GM23248 (cell line): ENCODE measurements around the gene FDXACB1. TPM values are rescaled to one million over a fixed set of nuclear protein-coding genes. Genes with fewer than 3 reads are reported as not detected.

ENCODE experiments used
- DNase-seq: peaks from one replicate; pipeline ENCODE4 v3.0.0-alpha.2; 2015
- H2AFZ ChIP-seq: fragments of 200-600 bp; sonication (generic); 2 replicates; pipeline ENCODE4 v1.6.1; 2016; ENCODE audit warnings: antibody characterized with exemption
- H3F3A ChIP-seq: fragments of 200-600 bp; sonication (generic); 2 replicates; pipeline ENCODE4 v1.6.1; 2016; ENCODE audit warnings: mild to moderate bottlenecking, antibody characterized with exemption, mixed run types; ENCODE audit not compliant: insufficient read depth
- H3K27ac ChIP-seq: fragments of 200-600 bp; sonication (generic); 2 replicates; pipeline ENCODE4 v1.5.1; 2016; ENCODE audit warnings: mild to moderate bottlenecking
- H3K27me3 ChIP-seq: fragments of 200-600 bp; sonication (generic); replicated peaks from 2 replicates; pipeline ENCODE4 v1.6.1; 2016; ENCODE audit warnings: mild to moderate bottlenecking; ENCODE audit not compliant: insufficient read depth
- H3K36me3 ChIP-seq: fragments of 200-600 bp; sonication (generic); 2 replicates; pipeline ENCODE4 v1.6.1; 2016; ENCODE audit warnings: low read depth, mild to moderate bottlenecking
- H3K4me1 ChIP-seq: fragments of 200-600 bp; sonication (generic); 2 replicates; pipeline ENCODE4 v1.6.1; 2016; ENCODE audit warnings: mild to moderate bottlenecking; ENCODE audit not compliant: insufficient read depth
- H3K4me2 ChIP-seq: fragments of 200-600 bp; sonication (generic); one replicate; pipeline ENCODE4 v1.6.1; 2016; ENCODE audit warnings: mild to moderate bottlenecking; ENCODE audit not compliant: unreplicated experiment
- H3K4me3 ChIP-seq: fragments of 200-600 bp; sonication (generic); 2 replicates; pipeline ENCODE4 v1.5.1; 2016; ENCODE audit warnings: mild to moderate bottlenecking
- H3K79me2 ChIP-seq: fragments of 200-600 bp; sonication (generic); 2 replicates; pipeline ENCODE4 v1.6.1; 2016; ENCODE audit warnings: mild to moderate bottlenecking; ENCODE audit not compliant: insufficient read depth
- H3K9ac ChIP-seq: fragments of 200-600 bp; sonication (generic); 2 replicates; pipeline ENCODE4 v1.6.1; 2016; ENCODE audit warnings: mild to moderate bottlenecking
- H3K9me2 ChIP-seq: fragments of 200-600 bp; sonication (generic); 2 replicates; pipeline ENCODE4 v1.6.1; 2016; ENCODE audit warnings: mixed run types, mild to moderate bottlenecking, moderate library complexity; ENCODE audit not compliant: insufficient read depth
- H3K9me3 ChIP-seq: fragments of 200-600 bp; sonication (generic); one replicate; pipeline ENCODE4 v1.6.1; 2017; ENCODE audit warnings: low read depth
- H4K20me1 ChIP-seq: fragments of 200-600 bp; sonication (generic); 2 replicates; pipeline ENCODE4 v1.6.0; 2016; ENCODE audit not compliant: insufficient read depth
- EZH2 ChIP-seq: fragments of 200-600 bp; sonication (generic); IDR thresholded peaks from 2 replicates; pipeline ENCODE4 v1.6.1; 2018; ENCODE audit warnings: antibody characterized with exemption, mild to moderate bottlenecking; ENCODE audit not compliant: insufficient read depth, poor library complexity, severe bottlenecking
- EZH2phosphoT487 ChIP-seq: fragments of 200-600 bp; sonication (generic); IDR thresholded peaks from 2 replicates; pipeline ENCODE4 v1.6.1; 2018; ENCODE audit warnings: antibody characterized with exemption, moderate library complexity, mild to moderate bottlenecking, low read depth; ENCODE audit not compliant: insufficient read depth
- WGBS, 2 experiments: methylation state at CpG; one replicate each; pipeline ENCODE4 v1.1.6; 2015 to 2017; ENCODE audit warnings: low lambda C conversion rate in 2 of 2, low coverage in 1 of 2; ENCODE audit errors: missing lambda C conversion rate in 2 of 2; 5-methylcytosine and 5-hydroxymethylcytosine counted together
- in situ Hi-C: fragments of 300-500 bp; cut with MboI; formaldehyde crosslinking; loops from 2 replicates; pipeline ENCODE4 v1.15.0; 2020
- polyA plus RNA-seq: library from polyadenylated mRNA; unstranded; fragments of >200 nt; fragmentation: Nextera tagmentation; extraction: Ambion mirVana; gene quantifications from 2 replicates; pipeline ENCODE4 v1.2.1, GENCODE V29; 2016
- total RNA-seq: library from RNA; depleted of rRNA; stranded (reverse); fragments of >200 nt; shearing (Covaris generic); gene quantifications from 2 replicates; pipeline ENCODE4 v1.2.3, GENCODE V29; 2014

Gene FDXACB1
- total and polyA plus RNA-seq, 2 experiments from 2014 or later, result 2.1 to 2.2 TPM

DNA sequence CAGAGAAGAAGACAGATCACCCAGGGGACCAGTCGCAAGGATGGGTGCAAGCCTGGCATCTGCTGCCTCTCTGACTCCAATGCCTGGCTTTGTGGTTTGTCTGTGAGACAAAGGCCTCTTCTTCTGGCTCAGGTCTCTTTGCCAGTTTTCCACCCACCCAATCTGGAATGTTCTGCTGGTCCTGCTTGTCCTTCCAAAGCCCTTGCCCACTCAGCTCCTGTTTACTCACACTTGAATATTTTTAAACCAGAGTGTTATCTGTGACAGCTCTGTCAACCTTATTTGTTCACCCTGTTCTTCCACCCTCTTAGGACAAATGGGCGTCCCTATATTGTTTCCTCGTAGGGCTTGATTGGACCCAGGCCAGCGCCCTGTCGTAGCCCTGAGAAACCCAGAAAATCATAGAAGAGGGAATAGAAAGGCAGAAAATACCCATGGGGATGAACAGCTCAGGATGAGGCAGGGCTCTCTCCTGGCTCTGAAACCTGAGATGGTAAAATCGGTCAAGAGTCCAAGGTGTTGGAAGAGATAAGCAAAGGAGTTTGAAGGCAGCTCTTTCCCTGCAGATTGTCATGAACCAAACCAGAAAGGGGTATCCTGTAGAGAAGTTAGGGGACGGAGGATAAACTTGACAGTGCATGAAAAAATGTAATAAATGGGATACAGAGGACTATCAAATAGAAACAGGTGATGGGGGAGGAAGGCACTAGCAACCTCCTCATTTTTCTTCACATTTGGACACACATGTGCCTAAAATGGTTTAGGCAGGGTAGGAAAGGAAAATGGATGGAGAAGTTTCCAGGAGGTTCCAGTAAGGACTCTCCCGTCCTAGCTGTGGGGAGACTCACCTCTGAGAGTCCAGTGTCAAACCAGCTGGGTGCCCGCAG is 32.0 kb upstream of the FDXACB1 start:
- Histone ChIP-seq H3K4me2 (peak overlapping the region; percentile 79), H3K9me2 (no peaks in the 10 kb centered on the region), H3K79me2 (peaks cover 31% of the 10 kb centered on the region), H3K9me3 (no peaks in the 10 kb centered on the region), H3K27ac (peak overlapping the region; percentile 95), H3K27me3 (no peaks in the 10 kb centered on the region), H2AFZ (peak overlapping the region; percentile 68; the same call in 1 of the 2 replicates), H3K4me3 (peak overlapping the region; percentile 65), H3K36me3 (0 out of 2 replicates have a peak, but pooled peaks cover 6% of the 10 kb centered on the region), H3F3A (peaks cover 49% of the 10 kb centered on the region), H3K9ac (peak overlapping the region; percentile 81), H3K4me1 (peaks cover 38% of the 10 kb centered on the region), H4K20me1 (no peaks in the 10 kb centered on the region)
- in situ Hi-C loops, result no loop called here
- peak; percentile 77 for DNase-seq
- WGBS, 2 experiments, result 22 to 23% methylated on average over 9 of the region's 9 CpGs
- TF ChIP-seq EZH2 (no peak), EZH2phosphoT487 (no peak)

DNA sequence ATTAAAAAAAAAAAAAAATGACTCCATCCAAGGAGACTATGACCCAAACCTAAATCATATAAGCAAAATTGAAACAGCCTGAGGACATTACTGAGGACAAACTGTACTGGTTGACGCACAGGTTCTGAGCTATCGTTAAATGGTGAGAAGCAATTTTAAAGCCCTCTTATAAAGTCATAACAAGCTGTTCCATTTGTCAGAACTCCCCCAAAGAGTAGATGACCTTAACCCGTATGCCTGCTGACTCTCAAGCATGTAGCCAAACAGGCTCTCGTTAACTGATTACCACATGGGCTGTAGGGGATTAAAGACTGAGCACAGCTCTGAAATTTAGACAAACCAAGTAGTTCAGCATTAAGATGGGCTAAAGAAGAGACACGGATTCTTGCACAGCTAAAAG is 30.4 kb upstream of the FDXACB1 start:
- Histone ChIP-seq H3K9ac (no peak overlapping the region), H3K79me2 (peaks cover 19% of the 10 kb centered on the region), H3K9me2 (no peaks in the 10 kb centered on the region), H4K20me1 (no peaks in the 10 kb centered on the region), H2AFZ (no peak overlapping the region), H3K4me1 (peaks cover 30% of the 10 kb centered on the region), H3K4me2 (peak overlapping the region; percentile 79), H3K27ac (peak overlapping the region; percentile 95; the same call in 1 of the 2 replicates), H3K36me3 (0 out of 2 replicates have a peak, but pooled peaks cover 6% of the 10 kb centered on the region), H3K27me3 (no peaks in the 10 kb centered on the region), H3F3A (peaks cover 49% of the 10 kb centered on the region), H3K4me3 (peak overlapping the region; percentile 65; the same call in 1 of the 2 replicates), H3K9me3 (no peaks in the 10 kb centered on the region)
- no peak for TF ChIP-seq EZH2phosphoT487
- TF ChIP-seq EZH2, result no peak
- 84 to 88% methylated on average over 5 of the region's 5 CpGs for WGBS, 2 experiments
- in situ Hi-C loops, result no loop called here
- no peak for DNase-seq

DNA sequence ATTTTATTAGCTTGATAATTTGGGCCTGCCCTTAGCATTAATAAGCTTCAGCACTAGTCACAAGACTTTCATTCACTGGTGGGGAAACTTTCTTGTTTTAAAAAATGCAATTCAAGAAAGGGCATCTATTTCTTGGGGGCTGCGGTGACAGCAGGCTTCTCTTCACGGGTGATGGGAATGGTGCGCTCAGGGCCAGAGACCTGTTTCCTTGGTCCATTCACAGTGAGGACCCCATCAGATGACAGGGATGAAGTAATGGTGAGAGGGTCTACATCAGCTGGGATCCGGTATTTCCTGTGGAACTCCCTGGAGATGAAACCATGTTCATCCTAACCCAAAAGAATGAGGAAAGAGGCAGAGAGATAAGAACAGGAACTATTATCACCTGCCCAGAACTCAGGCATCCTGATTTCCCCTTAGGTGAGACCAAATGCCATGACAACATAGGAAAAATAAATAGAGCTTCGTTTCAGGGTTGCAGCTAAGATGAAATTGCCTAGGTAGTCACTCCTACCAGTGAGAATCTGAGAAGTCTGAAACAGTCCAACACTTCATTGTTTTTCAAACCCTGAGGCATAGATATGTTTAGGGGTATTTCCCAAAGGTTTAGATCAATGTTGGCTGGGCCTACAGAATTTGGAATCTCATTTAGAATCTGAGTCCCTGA is 29.8 kb upstream of the FDXACB1 start:
- TF ChIP-seq EZH2phosphoT487 (no peak), EZH2 (no peak)
- Histone ChIP-seq H3K27ac (no peak overlapping the region), H3K9ac (no peak overlapping the region), H3K79me2 (peaks cover 16% of the 10 kb centered on the region), H4K20me1 (no peaks in the 10 kb centered on the region), H3K4me1 (peaks cover 26% of the 10 kb centered on the region), H3K27me3 (no peaks in the 10 kb centered on the region), H3K36me3 (0 out of 2 replicates have a peak, but pooled peaks cover 6% of the 10 kb centered on the region), H3K4me2 (no peak overlapping the region), H3K4me3 (no peak overlapping the region), H3K9me3 (no peaks in the 10 kb centered on the region), H3K9me2 (no peaks in the 10 kb centered on the region), H3F3A (peaks cover 49% of the 10 kb centered on the region), H2AFZ (no peak overlapping the region)
- WGBS, 2 experiments, result 85 to 88% methylated on average over 5 of the region's 5 CpGs
- DNase-seq, result no peak
- in situ Hi-C loops, result no loop called here

DNA sequence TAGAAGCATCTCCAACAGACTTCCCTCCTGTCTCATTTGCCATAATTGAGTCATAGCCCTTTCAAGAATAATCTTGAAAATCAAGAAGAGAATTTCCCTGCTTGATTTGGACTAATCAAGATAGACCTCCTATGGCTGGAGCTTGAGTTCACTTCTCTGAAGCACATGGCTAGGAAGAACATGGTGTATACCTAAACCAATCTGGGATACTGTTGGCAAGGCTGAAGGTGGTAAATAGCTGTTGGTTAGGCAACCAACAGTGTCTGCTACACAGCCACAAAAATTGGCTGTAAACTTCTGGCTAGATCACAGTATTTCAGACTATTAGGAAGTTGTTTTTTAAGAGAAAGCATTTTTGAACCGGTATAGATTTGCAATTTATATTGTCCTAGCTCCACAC is 27.7 kb upstream of the FDXACB1 start:
- H3K36me3 ChIP-seq, result 0 out of 2 replicates have a peak, but pooled peaks cover 6% of the 10 kb centered on the region
- DNase-seq, result no peak
- H3K9me2 ChIP-seq, result no peaks in the 10 kb centered on the region
- no peak for TF ChIP-seq EZH2phosphoT487
- TF ChIP-seq EZH2, result no peak
- no peaks in the 10 kb centered on the region for H4K20me1 ChIP-seq
- H3K9me3 ChIP-seq, result no peaks in the 10 kb centered on the region
- 88 to 92% methylated on average over 1 of the region's 1 CpG for WGBS, 2 experiments
- H3K4me3 ChIP-seq, result no peak overlapping the region
- H3K4me2 ChIP-seq, result no peak overlapping the region
- H3K27ac ChIP-seq, result no peak overlapping the region
- peak overlapping the region; percentile 47; the same call in 1 of the 2 replicates for H2AFZ ChIP-seq
- H3K79me2 ChIP-seq, result 0 out of 2 replicates have a peak, but pooled peaks cover 9% of the 10 kb centered on the region
- H3K4me1 ChIP-seq, result peaks cover 16% of the 10 kb centered on the region
- no peaks in the 10 kb centered on the region for H3K27me3 ChIP-seq
- in situ Hi-C loops, result no loop called here
- no peak overlapping the region for H3K9ac ChIP-seq
- H3F3A ChIP-seq, result peaks cover 44% of the 10 kb centered on the region
